ENCODE data around the gene POLR1A.

Gene POLR1A

GRCh38 chr2:86094229-86094628 lies 11.5 kb downstream of the POLR1A start:
- no peak for DNase-seq

- DNase-seq, result no peak
Measured at GRCh38 chr2:86087936-86088850, 17.5 kb downstream of the POLR1A start.

- no peak for DNase-seq
Measured at GRCh38 chr2:86082756-86083155, 22.9 kb downstream of the POLR1A start.

- no peak for DNase-seq
Measured at GRCh38 chr2:86081724-86082123, 24.0 kb downstream of the POLR1A start.

- peak in 1 of 2 experiments; percentile 66 for DNase-seq
Measured at GRCh38 chr2:86079981-86080911, 25.4 kb downstream of the POLR1A start.

- peak; percentile 34 to 43 for DNase-seq
Measured at GRCh38 chr2:86078774-86079545, 26.7 kb downstream of the POLR1A start.

GRCh38 chr2:86075886-86076285 lies 29.8 kb downstream of the POLR1A start:
- DNase-seq, result no peak

GRCh38 chr2:86074811-86075210 lies 30.9 kb downstream of the POLR1A start:
- DNase-seq, result no peak

- no peak for DNase-seq
Measured at GRCh38 chr2:86074256-86074655, 31.4 kb downstream of the POLR1A start.

- DNase-seq, result no peak
Measured at GRCh38 chr2:86073225-86073624, 32.5 kb downstream of the POLR1A start.

GRCh38 chr2:86072271-86072858 lies 33.3 kb downstream of the POLR1A start:
- DNase-seq, result peak; percentile 15 to 70

- DNase-seq, result no peak
Measured at GRCh38 chr2:86070868-86071267, 34.8 kb downstream of the POLR1A start.

- no peak for DNase-seq
Measured at GRCh38 chr2:86069783-86070339, 35.8 kb downstream of the POLR1A start.

- DNase-seq, result no peak
Measured at GRCh38 chr2:86069091-86069685, 36.5 kb downstream of the POLR1A start.

GRCh38 chr2:86068648-86069047 lies 37.0 kb downstream of the POLR1A start:
- DNase-seq, result no peak

GRCh38 chr2:86068136-86068588 lies 37.5 kb downstream of the POLR1A start:
- DNase-seq, result no peak

- no peak for DNase-seq
Measured at GRCh38 chr2:86066915-86067314, 38.8 kb downstream of the POLR1A start.

- no peak for DNase-seq
Measured at GRCh38 chr2:86066007-86066578, 39.6 kb downstream of the POLR1A start.

GRCh38 chr2:86065512-86065911 lies 40.2 kb downstream of the POLR1A start:
- DNase-seq, result no peak

GRCh38 chr2:86064006-86064405 lies 41.7 kb downstream of the POLR1A start:
- no peak for DNase-seq

- no peak for DNase-seq
Measured at GRCh38 chr2:86062043-86062442, 43.6 kb downstream of the POLR1A start.

Data from NCI-H446 (cell line).